Liver (tissue), 3 donors: ENCODE data around the gene COL6A3.

ENCODE experiments used
- HNF4A ChIP-seq, 2 donors: conservative IDR thresholded peaks; 2 replicates each; pipeline ENCODE4 v1.6.1; 2016; ENCODE audit warnings: antibody characterized with exemption in 2 of 2, mild to moderate bottlenecking in 2 of 2
- TAF1 ChIP-seq: conservative IDR thresholded peaks from 2 replicates; pipeline ENCODE4 v1.6.1; 2016; ENCODE audit warnings: antibody characterized with exemption, mild to moderate bottlenecking
- YY1 ChIP-seq: IDR thresholded peaks from 2 replicates; pipeline ENCODE4 v1.6.1; 2016; ENCODE audit warnings: antibody characterized with exemption, mild to moderate bottlenecking
- TF ChIP-seq, protein P1 (sequence below): fragments of 150-350 bp; IDR thresholded peaks from 2 replicates; pipeline ENCODE4 v1.5.1; 2017; ENCODE audit warnings: improper control_type of control experiment, low read depth, low read length; ENCODE audit not compliant: missing input control
- TF ChIP-seq, protein P2 (sequence below): IDR thresholded peaks from 2 replicates; pipeline ENCODE4 v1.6.1; 2016; ENCODE audit warnings: antibody characterized with exemption
- donor health status: healthy.
- donor health status: healthy.

DNA sequence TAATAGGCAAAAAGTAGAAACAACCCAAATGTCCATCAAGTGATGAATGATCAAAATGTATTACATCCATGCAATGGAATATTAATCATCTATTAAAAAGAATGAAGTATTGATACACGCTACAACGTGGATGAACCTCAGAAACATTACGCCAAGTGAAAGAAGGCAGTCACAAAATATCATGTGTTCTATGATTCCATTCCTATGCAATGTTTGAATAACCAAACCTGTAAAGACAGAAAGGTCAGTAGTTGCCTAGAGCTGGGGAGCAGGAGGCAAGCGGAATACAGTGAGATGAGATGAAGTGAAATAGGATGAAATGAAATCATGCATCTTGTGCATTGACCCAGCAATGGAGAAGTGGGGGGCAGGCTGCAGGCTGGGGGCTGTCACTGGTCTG, 17.9 kb upstream of the COL6A3 start:
- TF ChIP-seq TAF1 (no peak), HNF4A (conservative IDR thresholded peaks at IDR 0.05) (no peak), YY1 (no peak)
- TF ChIP-seq, protein P1, sequence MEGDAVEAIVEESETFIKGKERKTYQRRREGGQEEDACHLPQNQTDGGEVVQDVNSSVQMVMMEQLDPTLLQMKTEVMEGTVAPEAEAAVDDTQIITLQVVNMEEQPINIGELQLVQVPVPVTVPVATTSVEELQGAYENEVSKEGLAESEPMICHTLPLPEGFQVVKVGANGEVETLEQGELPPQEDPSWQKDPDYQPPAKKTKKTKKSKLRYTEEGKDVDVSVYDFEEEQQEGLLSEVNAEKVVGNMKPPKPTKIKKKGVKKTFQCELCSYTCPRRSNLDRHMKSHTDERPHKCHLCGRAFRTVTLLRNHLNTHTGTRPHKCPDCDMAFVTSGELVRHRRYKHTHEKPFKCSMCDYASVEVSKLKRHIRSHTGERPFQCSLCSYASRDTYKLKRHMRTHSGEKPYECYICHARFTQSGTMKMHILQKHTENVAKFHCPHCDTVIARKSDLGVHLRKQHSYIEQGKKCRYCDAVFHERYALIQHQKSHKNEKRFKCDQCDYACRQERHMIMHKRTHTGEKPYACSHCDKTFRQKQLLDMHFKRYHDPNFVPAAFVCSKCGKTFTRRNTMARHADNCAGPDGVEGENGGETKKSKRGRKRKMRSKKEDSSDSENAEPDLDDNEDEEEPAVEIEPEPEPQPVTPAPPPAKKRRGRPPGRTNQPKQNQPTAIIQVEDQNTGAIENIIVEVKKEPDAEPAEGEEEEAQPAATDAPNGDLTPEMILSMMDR: no peak
- TF ChIP-seq, protein P2, sequence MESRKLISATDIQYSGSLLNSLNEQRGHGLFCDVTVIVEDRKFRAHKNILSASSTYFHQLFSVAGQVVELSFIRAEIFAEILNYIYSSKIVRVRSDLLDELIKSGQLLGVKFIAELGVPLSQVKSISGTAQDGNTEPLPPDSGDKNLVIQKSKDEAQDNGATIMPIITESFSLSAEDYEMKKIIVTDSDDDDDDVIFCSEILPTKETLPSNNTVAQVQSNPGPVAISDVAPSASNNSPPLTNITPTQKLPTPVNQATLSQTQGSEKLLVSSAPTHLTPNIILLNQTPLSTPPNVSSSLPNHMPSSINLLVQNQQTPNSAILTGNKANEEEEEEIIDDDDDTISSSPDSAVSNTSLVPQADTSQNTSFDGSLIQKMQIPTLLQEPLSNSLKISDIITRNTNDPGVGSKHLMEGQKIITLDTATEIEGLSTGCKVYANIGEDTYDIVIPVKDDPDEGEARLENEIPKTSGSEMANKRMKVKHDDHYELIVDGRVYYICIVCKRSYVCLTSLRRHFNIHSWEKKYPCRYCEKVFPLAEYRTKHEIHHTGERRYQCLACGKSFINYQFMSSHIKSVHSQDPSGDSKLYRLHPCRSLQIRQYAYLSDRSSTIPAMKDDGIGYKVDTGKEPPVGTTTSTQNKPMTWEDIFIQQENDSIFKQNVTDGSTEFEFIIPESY: no peak
